Lung microvascular endothelial cell (primary cell): Measurements from ENCODE around the gene NPC2. TPM values are rescaled to one million over a fixed set of nuclear protein-coding genes. Genes with fewer than 3 reads are reported as not detected.

Experiments used
- DNase-seq, 2 donors: peaks; one replicate each; pipeline versions ENCODE4 v3.0.0 to v3.0.0-alpha.2; 2010; ENCODE audit warnings: low read depth in 2 of 2
- total RNA-seq: library from RNA; depleted of rRNA; stranded (reverse); fragments of >200 nt; gene quantifications from 2 replicates; pipeline ENCODE4 v1.2.1, GENCODE V29; 2014

The NPC2 gene
- total RNA-seq, 1 donor from 2014 or later, result 244 TPM

GRCh38 chr14:74503291-74503937 is 10.3 kb upstream of the NPC2 start:
- no peak for DNase-seq

- DNase-seq, result peak; percentile 35 to 63
Observed at GRCh38 chr14:74502236-74503019, 9.3 kb upstream of the NPC2 start.

- DNase-seq, result no peak
Observed at GRCh38 chr14:74501691-74502090, 8.6 kb upstream of the NPC2 start.

GRCh38 chr14:74501135-74501614 is 8.1 kb upstream of the NPC2 start:
- DNase-seq, result peak; percentile 71 to 85

- DNase-seq, result no peak
Observed at GRCh38 chr14:74500417-74501134, 7.5 kb upstream of the NPC2 start.

- DNase-seq, result no peak
Observed at GRCh38 chr14:74495356-74495755, 2.3 kb upstream of the NPC2 start.

GRCh38 chr14:74493343-74494261 is 497 bp upstream of the NPC2 start, which contains the start of gene ISCA2:
Gene ISCA2, plus strand, starts transcription at chr14:74493765. Its CDS starts 10 bp downstream, at chr14:74493775.
- DNase-seq, result peak; percentile 97 to 99

- peak; percentile 23 to 38 for DNase-seq
Observed at GRCh38 chr14:74491956-74492775, 939 bp downstream of the NPC2 start.

GRCh38 chr14:74490486-74490885 is 2.6 kb downstream of the NPC2 start:
- DNase-seq, result no peak

GRCh38 chr14:74488786-74489397 is 4.2 kb downstream of the NPC2 start:
- peak in 1 of 2 donors; percentile 77 for DNase-seq

GRCh38 chr14:74486164-74486563 is 6.9 kb downstream of the NPC2 start:
- DNase-seq, result no peak

- no peak for DNase-seq
Observed at GRCh38 chr14:74483321-74483720, 9.8 kb downstream of the NPC2 start.

- DNase-seq, result no peak
Observed at GRCh38 chr14:74482571-74482970, 10.5 kb downstream of the NPC2 start.

GRCh38 chr14:74480046-74480445 is 13.1 kb downstream of the NPC2 start:
- no peak for DNase-seq

- DNase-seq, result peak; percentile 67
Observed at GRCh38 chr14:74478996-74479635, 14.0 kb downstream of the NPC2 start.

- no peak for DNase-seq
Observed at GRCh38 chr14:74476607-74477006, 16.5 kb downstream of the NPC2 start.

GRCh38 chr14:74476107-74476506 is 17.0 kb downstream of the NPC2 start:
- DNase-seq, result no peak

GRCh38 chr14:74475678-74476077 is 17.4 kb downstream of the NPC2 start:
- DNase-seq, result peak in 1 of 2 donors; percentile 49

GRCh38 chr14:74474376-74474775 is 18.7 kb downstream of the NPC2 start:
- no peak for DNase-seq
